Activated T-cell treated with anti-CD3 and anti-CD28 coated beads, Interleukin-2, amount 50 U/mL, for 72 hours (primary cell): ENCODE data around the gene PCID2. TPM values are rescaled to one million over a fixed set of nuclear protein-coding genes. Genes with fewer than 3 reads are reported as not detected.

Source experiments
- ATAC-seq, 2 donors: fragments of 150-1000 bp; cut with Tn5 transposase; replicated peaks in 1 of 2; 2 replicates each; pipeline ENCODE4 v1.10.0; 2021; ENCODE audit warnings: moderate library complexity in 2 of 2, mild to moderate bottlenecking in 1 of 2
- DNase-seq, 2 donors: peaks; one replicate each; pipeline ENCODE4 v3.0.0; 2021 to 2022; ENCODE audit warnings: mixed read lengths in 1 of 2
- H3K27ac Mint-ChIP-seq: one replicate; pipeline ENCODE4 v1.8.0; 2022; ENCODE audit warnings: mild to moderate bottlenecking, moderate library complexity, mixed read lengths
- H3K27me3 Mint-ChIP-seq: one replicate; pipeline ENCODE4 v1.8.0; 2022; ENCODE audit warnings: low read depth, mixed read lengths
- H3K36me3 Mint-ChIP-seq, 2 donors: one replicate each; pipeline ENCODE4 v1.8.0; 2022; ENCODE audit warnings: mixed read lengths in 2 of 2, mild to moderate bottlenecking in 1 of 2; ENCODE audit not compliant: insufficient read depth in 2 of 2
- H3K4me1 Mint-ChIP-seq: one replicate; pipeline ENCODE4 v1.8.0; 2022; ENCODE audit warnings: low read depth, mixed read lengths
- H3K4me3 Mint-ChIP-seq, 2 donors: one replicate each; pipeline ENCODE4 v1.8.0; 2022; ENCODE audit warnings: mild to moderate bottlenecking in 2 of 2, mixed read lengths in 2 of 2, moderate library complexity in 2 of 2
- H3K9me3 Mint-ChIP-seq, 2 donors: one replicate each; pipeline ENCODE4 v1.8.0; 2022; ENCODE audit warnings: mixed read lengths in 2 of 2
- total RNA-seq, 2 donors: library from RNA; stranded (reverse); gene quantifications; one replicate each; pipeline ENCODE4 v1.2.3, GENCODE V29; 2022

The PCID2 gene
- total RNA-seq, 2 donors from 2014 or later = 76.8 to 83.1 TPM

DNA sequence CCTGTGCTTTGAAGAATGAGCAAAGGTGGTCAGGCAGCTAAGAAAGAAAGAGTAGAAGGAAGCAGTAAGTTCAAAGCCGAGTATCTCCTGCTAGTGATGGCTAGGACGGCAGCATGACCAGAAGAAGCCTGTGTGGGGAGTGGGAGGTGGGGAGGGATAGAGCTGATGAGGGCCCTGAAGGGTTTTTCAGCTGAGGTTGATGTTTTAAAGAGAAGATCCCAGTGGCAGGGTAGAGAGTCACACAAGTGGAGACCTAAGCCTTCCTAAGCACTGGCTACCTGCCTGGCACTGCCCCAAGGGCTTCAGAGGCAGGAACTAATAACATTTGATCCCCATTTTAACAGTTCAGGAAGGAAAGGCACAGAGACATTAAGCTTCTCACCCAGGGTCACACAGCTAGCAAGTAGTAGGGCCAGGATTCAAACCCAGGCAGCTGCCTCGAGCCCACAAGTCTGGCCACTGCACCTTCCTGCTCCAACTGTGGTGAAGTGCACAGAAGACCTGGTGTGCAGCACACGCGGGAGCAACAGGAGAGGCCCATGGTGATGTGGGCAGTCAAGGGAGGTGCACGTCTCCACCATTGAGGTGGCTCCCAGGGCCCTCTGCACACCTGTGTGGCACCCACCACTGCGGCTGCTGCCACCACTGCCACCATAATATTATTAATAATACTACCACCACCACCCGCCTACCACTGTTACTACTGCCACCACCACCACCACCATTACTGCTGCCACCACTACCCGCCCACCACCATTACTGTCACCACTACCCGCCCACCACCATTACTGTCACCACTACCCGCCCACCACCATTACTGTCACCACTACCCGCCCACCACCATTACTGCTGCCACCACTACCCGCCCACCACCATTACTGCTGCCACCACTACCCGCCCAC is 23.1 kb upstream of the PCID2 start:
- peaks cover 2 to 24% of the 10 kb centered on the region in 2 donors for H3K36me3 Mint-ChIP-seq
- no peak for DNase-seq

DNA sequence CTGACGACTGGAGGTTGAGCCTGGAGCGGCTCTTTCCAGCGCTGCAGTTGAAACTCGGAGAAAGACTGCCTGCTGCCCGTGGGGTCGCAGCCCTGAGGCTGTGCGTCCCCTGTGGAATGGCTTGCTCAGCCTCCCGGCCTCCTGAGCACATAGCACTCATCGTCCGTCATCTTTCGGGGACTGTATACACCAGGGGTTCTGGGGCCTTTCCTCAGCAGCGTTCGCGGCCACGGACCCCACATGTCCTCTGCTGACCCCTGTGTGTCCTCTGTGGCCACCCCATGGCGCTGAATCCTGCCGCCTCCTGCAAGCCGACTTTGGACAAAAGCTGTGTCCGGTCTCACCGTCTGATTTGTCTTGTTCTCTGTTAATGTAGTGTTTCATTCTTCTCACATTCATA is 21.3 kb upstream of the PCID2 start:
- ATAC-seq = no peak
- H3K9me3 Mint-ChIP-seq = no peaks in the 10 kb centered on the region
- no peaks in the 10 kb centered on the region for H3K27me3 Mint-ChIP-seq
- no peaks in the 10 kb centered on the region for H3K4me1 Mint-ChIP-seq
- H3K36me3 Mint-ChIP-seq = peaks cover 3 to 17% of the 10 kb centered on the region in 2 donors
- H3K4me3 Mint-ChIP-seq = no peak overlapping the region
- H3K27ac Mint-ChIP-seq = no peak overlapping the region
- DNase-seq = no peak

More for the DNA sequence above, 23.1 kb upstream of the PCID2 start:
- Mint-ChIP-seq H3K27ac (no peak overlapping the region), H3K9me3 (no peaks in the 10 kb centered on the region), H3K4me1 (peaks cover 4% of the 10 kb centered on the region), H3K4me3 (no peak overlapping the region), H3K27me3 (no peaks in the 10 kb centered on the region)
- ATAC-seq = no peak

DNA sequence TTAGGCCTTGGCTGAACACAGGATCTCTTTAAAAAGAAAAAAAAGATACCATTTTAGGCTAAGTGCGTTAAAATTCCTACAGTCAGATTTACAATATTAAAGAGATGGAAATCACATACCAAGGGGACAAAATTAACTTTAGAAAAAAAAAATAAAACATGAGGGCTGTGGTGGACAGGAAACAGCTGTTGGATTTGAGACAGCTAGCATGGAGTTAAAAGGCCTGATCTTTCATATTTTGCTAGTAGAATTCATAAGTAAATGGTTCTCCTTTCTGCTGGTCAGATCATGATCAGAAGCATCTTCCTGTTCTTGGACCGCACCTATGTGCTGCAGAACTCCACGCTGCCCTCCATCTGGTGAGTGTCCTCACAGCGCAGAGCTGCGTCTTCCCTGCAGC is 20.7 kb upstream of the PCID2 start:
- DNase-seq (no peak), ATAC-seq (no peak)
- H3K27ac Mint-ChIP-seq = no peak overlapping the region
- no peaks in the 10 kb centered on the region for H3K4me1 Mint-ChIP-seq
- H3K4me3 Mint-ChIP-seq = no peak overlapping the region
- no peaks in the 10 kb centered on the region for H3K27me3 Mint-ChIP-seq
- peaks cover 3 to 23% of the 10 kb centered on the region in 2 donors for H3K36me3 Mint-ChIP-seq
- H3K9me3 Mint-ChIP-seq = no peaks in the 10 kb centered on the region

DNA sequence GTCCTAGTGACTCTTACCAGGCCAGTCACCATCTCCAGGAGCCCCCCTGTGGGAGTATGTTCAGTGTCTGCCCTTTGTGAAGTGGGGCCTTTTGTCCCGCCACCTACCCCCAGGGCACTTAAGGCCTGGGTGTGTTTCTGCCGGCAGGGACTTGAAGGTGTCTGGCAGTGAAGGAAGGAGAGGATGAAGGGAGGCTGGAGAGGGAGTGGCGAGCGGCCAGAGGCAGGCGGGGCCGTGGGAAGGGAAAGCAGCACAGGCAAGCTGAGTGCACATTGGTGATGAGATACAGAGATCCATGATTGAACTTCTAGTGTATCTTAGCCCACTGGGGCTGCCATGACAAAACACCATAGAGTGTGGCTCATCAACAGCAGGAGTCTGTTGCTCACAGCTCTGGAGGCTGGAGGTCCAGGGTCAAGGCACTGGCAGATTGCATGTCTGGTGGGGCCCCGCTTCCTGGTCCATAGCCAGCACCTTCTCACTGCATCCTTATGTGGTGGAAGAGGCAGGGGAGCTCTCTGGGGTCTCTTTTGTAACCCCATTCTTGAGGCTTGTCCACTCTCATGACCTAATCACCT is 18.5 kb upstream of the PCID2 start:
- ATAC-seq (no peak), DNase-seq (no peak)
- H3K4me1 Mint-ChIP-seq = peaks cover 3% of the 10 kb centered on the region
- no peaks in the 10 kb centered on the region for H3K9me3 Mint-ChIP-seq
- no peaks in the 10 kb centered on the region for H3K27me3 Mint-ChIP-seq
- H3K27ac Mint-ChIP-seq = no peak overlapping the region
- H3K4me3 Mint-ChIP-seq = no peak overlapping the region
- H3K36me3 Mint-ChIP-seq = peaks cover 5 to 30% of the 10 kb centered on the region in 2 donors

DNA sequence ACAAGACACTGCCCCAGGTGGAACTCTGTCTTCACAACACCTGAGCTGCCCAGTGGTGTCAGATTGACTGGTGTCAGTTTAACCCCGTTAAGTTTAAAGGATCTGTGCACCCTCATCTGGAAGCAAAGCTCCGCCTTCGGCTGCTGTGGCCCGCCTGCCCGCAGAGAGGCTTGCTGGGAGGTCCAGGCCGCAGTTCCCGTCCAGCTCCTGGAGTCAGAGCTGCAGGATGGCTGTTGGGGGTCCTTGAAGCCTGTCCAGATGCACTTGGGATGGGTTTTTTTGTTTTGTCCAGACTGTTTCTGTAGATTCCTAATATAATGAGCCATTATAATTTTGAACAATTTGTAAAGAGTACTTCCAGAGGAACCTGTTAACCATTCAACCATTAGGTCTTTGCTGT is 17.0 kb upstream of the PCID2 start:
- DNase-seq = no peak
- Mint-ChIP-seq H3K27ac (no peak overlapping the region), H3K36me3 (peaks cover 5 to 30% of the 10 kb centered on the region in 2 donors), H3K4me3 (no peak overlapping the region), H3K9me3 (no peaks in the 10 kb centered on the region), H3K27me3 (no peaks in the 10 kb centered on the region), H3K4me1 (peaks cover 7% of the 10 kb centered on the region)
- ATAC-seq = no peak

DNA sequence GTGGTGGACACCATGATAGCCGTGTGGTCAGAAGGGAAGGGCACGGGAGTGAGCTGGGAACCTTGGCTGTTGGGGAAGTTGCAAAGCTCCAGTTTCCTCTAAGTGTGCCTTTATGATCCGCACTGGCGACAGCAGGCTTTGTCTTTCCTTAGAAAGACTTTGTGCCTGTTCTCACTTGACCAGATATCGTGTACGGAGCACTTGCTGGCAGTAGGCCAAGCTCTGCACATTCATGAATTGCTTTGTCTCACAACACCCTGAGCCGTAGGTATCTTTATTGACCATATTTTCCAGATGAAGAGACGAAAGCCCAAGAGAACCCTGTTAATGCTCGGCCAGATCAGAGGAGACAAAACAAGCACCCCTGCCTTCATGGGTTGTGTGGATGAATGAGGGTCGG is 16.0 kb upstream of the PCID2 start:
- Mint-ChIP-seq H3K4me1 (peaks cover 7% of the 10 kb centered on the region), H3K27ac (no peak overlapping the region), H3K27me3 (no peaks in the 10 kb centered on the region), H3K9me3 (no peaks in the 10 kb centered on the region), H3K36me3 (peaks cover 5 to 29% of the 10 kb centered on the region in 2 donors), H3K4me3 (no peak overlapping the region)
- DNase-seq = no peak
- ATAC-seq = no peak

DNA sequence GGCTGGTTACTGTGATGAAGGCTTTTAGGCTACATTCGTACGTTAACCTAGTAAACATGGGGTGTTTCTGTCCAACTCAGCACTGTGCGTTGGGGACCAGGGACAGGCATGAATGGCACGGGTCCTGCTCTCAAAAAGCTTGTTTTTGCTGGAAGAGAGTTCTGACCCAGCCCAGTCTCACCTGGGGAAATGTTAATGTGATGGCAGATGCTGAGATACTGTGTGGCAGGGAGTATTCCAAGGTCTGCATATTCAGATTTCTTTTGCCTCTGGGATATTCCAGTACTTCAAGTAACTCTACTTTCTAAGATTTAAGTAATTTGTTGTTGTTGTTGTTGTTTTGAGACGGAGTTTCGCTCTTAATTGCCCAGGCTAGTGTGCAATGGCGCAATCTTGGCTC is 14.6 kb upstream of the PCID2 start:
- Mint-ChIP-seq H3K27ac (no peak overlapping the region), H3K4me3 (no peak overlapping the region), H3K27me3 (no peaks in the 10 kb centered on the region), H3K36me3 (peaks cover 5 to 26% of the 10 kb centered on the region in 2 donors), H3K4me1 (peaks cover 7% of the 10 kb centered on the region), H3K9me3 (no peaks in the 10 kb centered on the region)
- no peak for DNase-seq
- no peak for ATAC-seq

DNA sequence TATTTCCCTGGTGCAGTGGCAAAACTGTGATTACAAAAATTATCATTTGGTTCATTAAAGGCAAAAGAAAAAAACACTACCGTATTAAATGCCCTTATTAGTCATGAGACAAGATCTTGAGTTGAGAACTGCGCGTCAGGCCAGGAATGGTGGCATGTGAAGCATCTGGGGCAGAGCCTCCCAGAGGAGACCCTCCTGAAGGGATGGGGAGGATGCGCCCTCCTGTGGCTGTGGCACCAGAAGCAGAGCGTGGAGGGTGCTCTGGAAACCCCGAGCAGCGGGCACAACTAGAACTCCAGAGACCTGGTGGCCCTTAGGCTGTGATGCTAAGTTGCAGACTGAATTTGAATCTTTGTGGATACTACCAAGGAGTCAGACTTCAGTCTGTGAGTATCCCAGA is 12.4 kb upstream of the PCID2 start:
- Mint-ChIP-seq H3K36me3 (peaks cover 2 to 25% of the 10 kb centered on the region in 2 donors), H3K4me1 (peaks cover 7% of the 10 kb centered on the region), H3K4me3 (no peak overlapping the region), H3K27me3 (no peaks in the 10 kb centered on the region), H3K27ac (no peak overlapping the region), H3K9me3 (no peaks in the 10 kb centered on the region)
- DNase-seq (no peak), ATAC-seq (no peak)

DNA sequence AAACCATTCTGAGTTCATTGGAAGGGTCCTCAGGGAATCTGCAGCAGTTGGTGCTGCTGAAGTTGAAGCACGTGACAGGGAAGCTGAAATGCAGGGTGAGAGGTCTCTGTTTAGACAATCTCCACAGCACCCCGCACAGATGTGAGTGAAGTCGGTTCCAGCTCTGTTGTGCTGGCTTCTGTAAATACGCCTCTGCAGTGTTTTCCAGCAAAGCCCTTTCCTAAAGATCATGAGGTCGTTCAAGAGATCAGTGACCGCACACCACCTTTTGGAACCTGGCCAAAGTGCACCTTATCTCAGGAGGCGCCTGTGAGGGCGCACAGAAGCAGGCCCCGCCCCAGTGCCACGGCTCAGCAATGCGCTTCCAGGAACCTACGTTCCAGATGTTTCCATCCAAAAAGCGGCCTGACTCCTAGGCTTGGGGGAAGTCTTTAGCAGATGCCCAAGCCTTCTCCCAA is 11.7 kb upstream of the PCID2 start:
- H3K4me3 Mint-ChIP-seq = no peak overlapping the region
- H3K27ac Mint-ChIP-seq = no peak overlapping the region
- DNase-seq (no peak), ATAC-seq (no peak)
- no peaks in the 10 kb centered on the region for H3K27me3 Mint-ChIP-seq
- no peaks in the 10 kb centered on the region for H3K9me3 Mint-ChIP-seq
- peaks cover 2 to 25% of the 10 kb centered on the region in 2 donors for H3K36me3 Mint-ChIP-seq
- peaks cover 7% of the 10 kb centered on the region for H3K4me1 Mint-ChIP-seq

DNA sequence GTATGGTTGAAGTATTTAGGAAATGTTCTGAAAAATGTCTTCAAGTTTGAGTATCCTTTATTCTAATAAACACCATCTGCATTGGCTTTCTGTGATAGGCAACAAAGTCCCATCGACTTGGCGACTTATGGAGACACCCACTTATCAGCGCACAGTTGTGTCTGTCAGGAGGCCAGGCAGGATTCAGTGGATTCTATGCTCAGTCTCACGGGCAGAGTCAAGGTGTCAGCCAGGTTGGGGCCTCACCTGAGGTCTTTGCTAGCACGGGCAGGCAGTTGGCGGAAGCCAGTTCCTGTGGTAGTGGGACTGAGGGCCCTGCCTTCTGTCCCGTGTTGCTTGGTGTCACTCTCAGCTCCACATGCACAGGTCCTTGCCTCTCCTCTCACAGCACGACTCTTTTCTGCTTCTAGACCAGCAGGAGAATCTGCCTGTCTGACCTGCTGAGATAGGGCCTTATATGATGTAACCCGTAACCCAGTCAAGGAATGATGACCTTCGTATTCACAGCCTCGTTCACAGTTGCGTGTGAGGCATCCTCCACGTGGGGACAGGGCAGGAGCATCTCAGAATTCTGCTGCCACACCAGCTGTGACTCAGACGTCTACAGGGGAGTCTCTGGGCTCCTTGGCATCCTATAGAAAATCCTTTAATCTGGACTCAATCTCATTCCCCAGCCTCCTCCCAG is 10.9 kb upstream of the PCID2 start:
- H3K4me3 Mint-ChIP-seq = no peak overlapping the region
- no peaks in the 10 kb centered on the region for H3K27me3 Mint-ChIP-seq
- H3K36me3 Mint-ChIP-seq = peaks cover 2 to 21% of the 10 kb centered on the region in 2 donors
- peaks cover 7% of the 10 kb centered on the region for H3K4me1 Mint-ChIP-seq
- H3K9me3 Mint-ChIP-seq = no peaks in the 10 kb centered on the region
- H3K27ac Mint-ChIP-seq = peak overlapping the region; percentile 1
- DNase-seq (no peak), ATAC-seq (no peak)

DNA sequence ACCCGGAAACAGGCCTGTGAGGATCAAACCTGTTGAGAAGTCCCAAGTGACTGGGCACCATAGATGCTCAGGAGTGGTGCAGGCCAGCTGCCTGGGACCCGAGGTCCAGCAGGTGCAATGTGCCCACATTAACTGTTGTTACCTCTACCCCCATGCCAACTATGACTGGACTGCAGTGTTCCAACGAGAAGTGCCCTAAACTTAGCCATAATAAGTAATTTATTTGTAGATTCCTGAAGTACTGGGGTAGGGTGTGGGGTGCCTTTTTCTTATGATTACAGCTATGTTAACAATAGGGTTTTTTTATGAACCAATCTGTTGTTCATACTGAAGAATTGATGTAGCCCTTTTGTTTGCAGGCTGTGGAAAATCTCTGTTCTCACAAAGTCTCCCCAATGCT is 10.1 kb upstream of the PCID2 start:
- DNase-seq (no peak), ATAC-seq (no peak)
- Mint-ChIP-seq H3K36me3 (peaks cover 2 to 16% of the 10 kb centered on the region in 2 donors), H3K9me3 (no peaks in the 10 kb centered on the region), H3K27me3 (no peaks in the 10 kb centered on the region), H3K4me1 (peaks cover 7% of the 10 kb centered on the region), H3K4me3 (no peak overlapping the region), H3K27ac (no peak overlapping the region)

DNA sequence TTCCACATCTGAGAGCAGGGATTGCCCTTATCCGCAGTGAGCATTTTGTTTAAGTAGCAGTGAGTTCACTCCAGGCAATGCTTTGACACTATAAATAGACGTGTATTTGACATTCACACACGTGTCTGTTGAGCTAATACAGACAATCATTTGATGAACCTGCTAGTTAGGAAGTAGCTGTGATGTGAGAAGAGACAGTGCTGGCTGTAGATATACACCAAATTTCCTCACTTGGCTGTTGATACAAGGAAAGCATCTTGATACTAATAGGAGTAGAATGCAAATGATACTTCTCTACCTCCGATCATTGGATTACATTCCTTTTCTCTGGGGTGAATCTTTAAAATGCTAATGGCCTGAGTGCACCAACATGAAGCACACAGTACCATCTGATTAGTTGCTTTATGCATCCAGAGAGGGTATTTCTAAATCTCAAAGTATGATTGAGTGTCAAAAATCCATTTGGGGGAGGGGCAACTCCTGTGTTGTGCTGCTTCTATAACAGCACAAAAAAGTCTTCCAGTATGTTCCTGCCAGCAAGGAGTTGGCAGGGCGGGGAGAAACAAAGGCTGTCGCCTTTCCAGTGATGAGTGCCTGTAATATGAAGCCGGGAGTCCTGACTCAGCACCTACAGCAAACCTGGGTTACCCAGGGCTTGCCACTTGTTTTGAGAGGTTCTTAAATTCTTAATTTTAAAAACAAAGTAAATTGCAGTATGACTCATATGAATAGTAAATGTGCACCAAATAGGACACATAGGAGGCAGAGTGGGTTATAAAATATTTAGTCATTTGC is 8.0 kb upstream of the PCID2 start:
- Mint-ChIP-seq H3K4me3 (no peak overlapping the region), H3K27me3 (no peaks in the 10 kb centered on the region), H3K36me3 (peaks cover 3 to 14% of the 10 kb centered on the region in 2 donors), H3K4me1 (peaks cover 13% of the 10 kb centered on the region), H3K9me3 (no peaks in the 10 kb centered on the region), H3K27ac (peak overlapping the region; percentile 64)
- ATAC-seq (peak in 1 of 2 donors; percentile 37), DNase-seq (no peak)
